GM21381 (cell line): ENCODE results near the gene CACNG4.

Experiments used
- ATAC-seq: cut with Tn5 transposase; IDR thresholded peaks from one replicate; pipeline ENCODE4 v1.9.1; 2021; ENCODE audit warnings: mild to moderate bottlenecking, moderate library complexity; ENCODE audit not compliant: unreplicated experiment

Gene CACNG4

GRCh38 chr17:66943484-66943883 lies 21.0 kb upstream of the CACNG4 start:
- ATAC-seq = no peak

- ATAC-seq = no peak
Observed at GRCh38 chr17:66944351-66945146, 20.0 kb upstream of the CACNG4 start.

- no peak for ATAC-seq
Observed at GRCh38 chr17:66945147-66945835, 19.2 kb upstream of the CACNG4 start.

- no peak for ATAC-seq
Observed at GRCh38 chr17:66946251-66946650, 18.3 kb upstream of the CACNG4 start.

GRCh38 chr17:66947311-66947710 lies 17.2 kb upstream of the CACNG4 start:
- no peak for ATAC-seq

- ATAC-seq = no peak
Observed at GRCh38 chr17:66948061-66948750, 16.3 kb upstream of the CACNG4 start.

GRCh38 chr17:66949501-66949900 lies 15.0 kb upstream of the CACNG4 start:
- ATAC-seq = no peak

GRCh38 chr17:66950325-66950724 lies 14.2 kb upstream of the CACNG4 start:
- ATAC-seq = no peak

- no peak for ATAC-seq
Observed at GRCh38 chr17:66950886-66951604, 13.5 kb upstream of the CACNG4 start.

GRCh38 chr17:66951605-66951953 lies 12.9 kb upstream of the CACNG4 start:
- no peak for ATAC-seq

- ATAC-seq = no peak
Observed at GRCh38 chr17:66952031-66952524, 12.4 kb upstream of the CACNG4 start.

GRCh38 chr17:66952681-66953629 lies 11.6 kb upstream of the CACNG4 start:
- no peak for ATAC-seq

GRCh38 chr17:66953630-66954020 lies 10.9 kb upstream of the CACNG4 start:
- no peak for ATAC-seq

GRCh38 chr17:66954632-66955031 lies 9.9 kb upstream of the CACNG4 start:
- no peak for ATAC-seq

GRCh38 chr17:66955821-66956220 lies 8.7 kb upstream of the CACNG4 start:
- no peak for ATAC-seq

GRCh38 chr17:66956941-66957340 lies 7.6 kb upstream of the CACNG4 start:
- no peak for ATAC-seq

- ATAC-seq = no peak
Observed at GRCh38 chr17:66957343-66957742, 7.2 kb upstream of the CACNG4 start.

- ATAC-seq = no peak
Observed at GRCh38 chr17:66957951-66958579, 6.4 kb upstream of the CACNG4 start.

- ATAC-seq = no peak
Observed at GRCh38 chr17:66959641-66960375, 4.7 kb upstream of the CACNG4 start.
